MCF 10A (cell line): ENCODE results near the gene HPS4. TPM values are rescaled to one million over a fixed set of nuclear protein-coding genes. Genes with fewer than 3 reads are reported as not detected.

ENCODE experiments used
- BruUV-seq: library from RNA; stranded (reverse); fragments of 400-500 nt; replicated peaks from 2 replicates; lab custom pipeline; 2021; lab: Mats Ljungman, UMichigan
- CTCF ChIA-PET: fragments of 300-600 bp; sonication (Branson Sonifier 250); formaldehyde crosslinking; extraction: SDS; loops from one replicate; lab custom pipeline; 2021; ENCODE audit warnings: antibody characterized with exemption, inconsistent platforms; lab: Yijun Ruan, JAX
- POLR2A ChIA-PET: fragments of 300-600, 350-650 bp; sonication (Branson Sonifier 250); formaldehyde crosslinking; extraction: SDS; loops from one replicate; lab custom pipeline; 2020; ENCODE audit warnings: antibody characterized with exemption, inconsistent platforms; lab: Yijun Ruan, JAX
- DNase-seq: peaks from one replicate; pipeline ENCODE4 v3.0.0-alpha.2; 2018; ENCODE audit not compliant: unreplicated experiment
- H3K27ac Mint-ChIP-seq: one replicate; pipeline ENCODE4 v1.8.0; 2022; ENCODE audit warnings: mild to moderate bottlenecking, low read depth, mixed read lengths; ENCODE audit not compliant: unreplicated experiment
- H3K27me3 Mint-ChIP-seq: one replicate; pipeline ENCODE4 v1.8.0; 2022; ENCODE audit warnings: mixed read lengths; ENCODE audit not compliant: insufficient read depth, unreplicated experiment
- H3K36me3 Mint-ChIP-seq: one replicate; pipeline ENCODE4 v1.8.0; 2022; ENCODE audit warnings: mild to moderate bottlenecking, moderate library complexity, mixed read lengths; ENCODE audit not compliant: insufficient read depth, unreplicated experiment
- H3K4me1 Mint-ChIP-seq: one replicate; pipeline ENCODE4 v1.8.0; 2022; ENCODE audit warnings: mixed read lengths; ENCODE audit not compliant: insufficient read depth, unreplicated experiment
- H3K4me3 Mint-ChIP-seq: one replicate; pipeline ENCODE4 v1.8.0; 2022; ENCODE audit warnings: mild to moderate bottlenecking, moderate library complexity, mixed read lengths; ENCODE audit not compliant: unreplicated experiment
- H3K9me3 Mint-ChIP-seq: one replicate; pipeline ENCODE4 v1.8.0; 2022; ENCODE audit warnings: mixed read lengths; ENCODE audit not compliant: unreplicated experiment
- CTCF ChIP-seq: fragments of 200-600 bp; IDR thresholded peaks from one replicate; pipeline ENCODE4 v1.8.0; 2022; ENCODE audit warnings: antibody characterized with exemption, mild to moderate bottlenecking; ENCODE audit not compliant: unreplicated experiment
- intact Hi-C: fragments of 100-400 bp; cut with micrococcal nuclease; formaldehyde crosslinking; loops from 2 replicates; pipeline ENCODE4 v1.14.1; 2022
- total RNA-seq: library from RNA; stranded (reverse); gene quantifications from 2 replicates; pipeline ENCODE4 v1.2.3, GENCODE V29; 2022

The HPS4 gene
- total RNA-seq, 1 experiment from 2014 or later = 35.6 TPM

- H3K4me3 Mint-ChIP-seq = no peak overlapping the region
- no peak for TF ChIP-seq CTCF
- BruUV-seq = no TSS peak
- peaks cover 49% of the 10 kb centered on the region for H3K36me3 Mint-ChIP-seq
- no peaks in the 10 kb centered on the region for H3K27me3 Mint-ChIP-seq
- H3K4me1 Mint-ChIP-seq = no peaks in the 10 kb centered on the region
- no peak for DNase-seq
- H3K9me3 Mint-ChIP-seq = no peaks in the 10 kb centered on the region
- intact Hi-C loops = no loop called here
- ChIA-PET POLR2A (interaction anchor here (0.6 kb wide), 1 partner anchor 87 kb away, joined by 4 read pairs; no protein-coding TSS in a partner anchor), CTCF (interaction anchor here (0.6 to 0.7 kb wide), 3 partner anchors 9 to 66 kb away, joined by 3 read pairs; no protein-coding TSS in a partner anchor)
- no peak overlapping the region for H3K27ac Mint-ChIP-seq
These were observed 25.8 kb downstream of the HPS4 start for GRCh38 chr22:26457661-26458272.

GRCh38 chr22:26453812-26454500, 29.6 kb downstream of the HPS4 start:
- no peak for DNase-seq
- Mint-ChIP-seq H3K4me1 (no peaks in the 10 kb centered on the region), H3K27me3 (no peaks in the 10 kb centered on the region), H3K27ac (no peak overlapping the region), H3K9me3 (no peaks in the 10 kb centered on the region), H3K36me3 (peaks cover 54% of the 10 kb centered on the region), H3K4me3 (no peak overlapping the region)
- TF ChIP-seq CTCF = no peak
- POLR2A ChIA-PET = interaction anchor here (1.1 kb wide), 1 partner anchor 49 kb away, joined by 3 read pairs; no protein-coding TSS in a partner anchor
- no TSS peak for BruUV-seq
- intact Hi-C loops = no loop called here
- CTCF ChIA-PET = interaction anchor here (0.6 kb wide), 2 partner anchors 10 to 24 kb away, joined by 3 read pairs; no protein-coding TSS in a partner anchor

- Mint-ChIP-seq H3K4me3 (no peak overlapping the region), H3K4me1 (no peaks in the 10 kb centered on the region), H3K27me3 (no peaks in the 10 kb centered on the region), H3K9me3 (no peaks in the 10 kb centered on the region), H3K36me3 (peaks cover 47% of the 10 kb centered on the region), H3K27ac (no peak overlapping the region)
- ChIA-PET POLR2A (interaction anchor here (1.1 kb wide), 1 partner anchor 48 kb away, joined by 3 read pairs; no protein-coding TSS in a partner anchor), CTCF (interaction anchor here (0.7 to 2.4 kb wide), 2 partner anchors 8 to 23 kb away, joined by 4 to 19 read pairs; no protein-coding TSS in a partner anchor)
- TF ChIP-seq CTCF = no peak
- intact Hi-C loops = no loop called here
- DNase-seq = no peak
- BruUV-seq = no TSS peak
These were observed 30.4 kb downstream of the HPS4 start for GRCh38 chr22:26453216-26453615.
